GM12864 (cell line): ENCODE data around the gene RNF43.

Experiments
- DNase-seq: peaks from one replicate; pipeline ENCODE4 v3.0.0-alpha.2; 2011; ENCODE audit warnings: low read depth
- H3K4me3 ChIP-seq: 2 replicates; pipeline ENCODE4 v1.5.1; 2011; ENCODE audit warnings: mild to moderate bottlenecking, low read depth, low read length, control low read depth
- TF ChIP-seq, protein P1 (sequence below): IDR thresholded peaks from 2 replicates; pipeline ENCODE4 v1.5.1; 2011; ENCODE audit warnings: low read depth, mild to moderate bottlenecking, moderate library complexity, low read length, control low read depth, inconsistent platforms; ENCODE audit errors: missing control alignments

RNF43 gene

DNA sequence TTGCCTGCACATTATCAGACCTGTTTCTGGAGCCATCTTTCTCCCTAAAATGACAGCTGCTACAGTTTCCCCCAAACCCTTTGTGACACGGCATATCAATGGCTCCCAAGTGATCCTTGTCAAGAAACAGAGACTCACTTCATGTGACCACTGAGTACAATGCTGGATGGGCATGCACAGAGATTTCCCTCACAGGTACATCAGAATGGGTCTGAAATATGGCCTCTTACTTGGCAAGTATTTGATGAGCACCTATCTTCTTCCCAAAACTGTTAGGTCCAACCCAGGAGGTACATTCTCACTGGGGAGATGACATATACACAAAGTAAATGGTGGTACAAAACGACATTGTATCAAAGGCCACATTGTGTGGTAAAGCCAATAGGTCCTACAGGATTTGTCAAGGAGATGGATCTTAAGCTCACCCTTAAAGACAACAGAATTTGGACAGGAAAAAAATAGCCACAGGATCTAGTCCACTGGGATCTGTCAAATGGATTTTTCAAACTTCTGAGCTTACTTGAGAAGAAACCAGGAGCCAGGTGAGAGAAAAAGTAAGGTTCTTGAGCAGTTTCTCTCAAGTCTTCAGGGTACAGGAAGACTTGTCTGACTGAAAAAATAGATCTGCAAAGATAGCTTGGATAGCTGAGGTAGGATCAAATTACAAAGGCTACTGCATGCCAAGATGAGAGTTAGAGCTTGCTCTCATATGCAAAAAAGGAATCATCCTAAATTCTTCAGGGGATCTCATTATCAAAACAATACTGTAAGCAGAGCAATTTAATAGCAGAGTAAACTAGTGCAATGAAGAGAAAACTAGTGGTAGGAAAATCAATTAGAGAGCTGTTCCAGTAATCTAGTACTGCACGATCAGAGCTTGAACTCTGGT is 28.8 kb downstream of the RNF43 start:
- TF ChIP-seq, protein P1, sequence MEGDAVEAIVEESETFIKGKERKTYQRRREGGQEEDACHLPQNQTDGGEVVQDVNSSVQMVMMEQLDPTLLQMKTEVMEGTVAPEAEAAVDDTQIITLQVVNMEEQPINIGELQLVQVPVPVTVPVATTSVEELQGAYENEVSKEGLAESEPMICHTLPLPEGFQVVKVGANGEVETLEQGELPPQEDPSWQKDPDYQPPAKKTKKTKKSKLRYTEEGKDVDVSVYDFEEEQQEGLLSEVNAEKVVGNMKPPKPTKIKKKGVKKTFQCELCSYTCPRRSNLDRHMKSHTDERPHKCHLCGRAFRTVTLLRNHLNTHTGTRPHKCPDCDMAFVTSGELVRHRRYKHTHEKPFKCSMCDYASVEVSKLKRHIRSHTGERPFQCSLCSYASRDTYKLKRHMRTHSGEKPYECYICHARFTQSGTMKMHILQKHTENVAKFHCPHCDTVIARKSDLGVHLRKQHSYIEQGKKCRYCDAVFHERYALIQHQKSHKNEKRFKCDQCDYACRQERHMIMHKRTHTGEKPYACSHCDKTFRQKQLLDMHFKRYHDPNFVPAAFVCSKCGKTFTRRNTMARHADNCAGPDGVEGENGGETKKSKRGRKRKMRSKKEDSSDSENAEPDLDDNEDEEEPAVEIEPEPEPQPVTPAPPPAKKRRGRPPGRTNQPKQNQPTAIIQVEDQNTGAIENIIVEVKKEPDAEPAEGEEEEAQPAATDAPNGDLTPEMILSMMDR: no peak
- no peak overlapping the region for H3K4me3 ChIP-seq
- DNase-seq: no peak

DNA sequence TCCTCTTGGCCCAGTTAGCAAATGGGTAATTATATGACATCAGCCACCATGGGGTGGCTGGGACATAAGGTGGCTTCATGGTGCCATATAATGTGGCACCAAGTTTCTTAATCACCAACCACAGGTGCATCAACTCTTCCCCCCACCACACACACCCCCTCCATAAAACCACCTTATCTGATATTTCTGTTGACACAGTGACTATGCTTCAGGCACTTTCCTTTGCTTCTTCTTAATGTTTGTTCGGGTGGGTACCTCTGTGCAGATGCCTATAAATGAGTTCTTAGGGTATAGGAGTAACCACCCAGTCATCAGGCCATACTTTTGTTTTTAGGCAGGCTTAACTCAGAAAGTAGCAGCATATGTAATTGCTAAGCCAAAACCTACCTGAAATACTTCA is 29.5 kb downstream of the RNF43 start:
- no peak for DNase-seq
- TF ChIP-seq, protein P1: no peak
- H3K4me3 ChIP-seq: no peak overlapping the region

GRCh38 chr17:58386708-58387107 is 30.6 kb downstream of the RNF43 start:
- TF ChIP-seq, protein P1: no peak
- no peak overlapping the region for H3K4me3 ChIP-seq
- DNase-seq: no peak

GRCh38 chr17:58385359-58385899 is 31.9 kb downstream of the RNF43 start:
- no peak for DNase-seq
- TF ChIP-seq, protein P1: no peak
- H3K4me3 ChIP-seq: no peak overlapping the region

DNA sequence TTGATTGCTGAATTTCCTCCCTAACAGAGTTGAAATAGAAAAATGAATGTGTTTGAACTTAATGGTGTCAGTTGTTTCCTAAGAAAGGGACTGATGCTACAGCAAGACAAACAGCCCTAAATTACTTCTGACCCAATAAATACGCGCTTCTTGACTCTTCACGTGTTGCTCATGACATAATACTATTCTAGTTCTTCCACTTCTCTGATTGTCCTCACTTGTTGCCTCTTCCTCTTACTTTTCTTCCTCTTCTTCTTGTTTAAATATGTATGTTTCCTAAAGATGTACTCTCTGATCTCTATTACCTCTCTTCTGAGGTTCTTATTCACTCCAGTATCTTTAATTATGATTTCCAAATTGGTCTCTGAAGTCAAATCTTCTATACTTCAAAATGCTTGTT is 32.4 kb downstream of the RNF43 start:
- TF ChIP-seq, protein P1: no peak
- no peak overlapping the region for H3K4me3 ChIP-seq
- no peak for DNase-seq

DNA sequence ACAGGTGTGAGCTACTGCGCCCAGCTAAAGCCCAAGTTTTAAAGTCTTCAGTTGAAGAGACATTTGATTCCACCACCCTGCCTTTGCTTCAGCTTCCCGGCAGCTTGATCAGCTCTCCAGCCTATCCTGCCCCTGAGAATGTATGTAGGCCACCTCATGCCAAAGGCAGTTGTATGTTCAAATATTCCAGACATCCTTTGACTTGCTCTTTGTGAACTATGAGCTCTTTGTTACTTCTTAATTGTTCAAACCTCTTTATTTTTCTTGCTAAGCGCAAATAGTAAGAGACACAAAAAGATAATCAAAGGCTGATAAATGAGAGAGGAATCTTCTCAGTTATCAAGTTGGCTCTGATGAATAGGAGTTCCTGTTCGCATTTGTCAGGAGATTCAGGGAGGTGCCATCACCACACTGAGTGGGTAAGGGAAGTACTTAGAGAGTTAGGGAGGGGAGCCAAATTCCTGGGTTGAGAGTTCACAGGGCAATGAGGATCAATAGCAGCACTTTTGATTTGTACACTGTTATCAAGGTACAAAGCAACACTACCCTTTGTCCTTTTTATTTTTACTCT is 33.4 kb downstream of the RNF43 start:
- TF ChIP-seq, protein P1: no peak
- DNase-seq: no peak
- H3K4me3 ChIP-seq: no peak overlapping the region
